ENCODE results near the gene TENT5C.

The TENT5C gene

DNA sequence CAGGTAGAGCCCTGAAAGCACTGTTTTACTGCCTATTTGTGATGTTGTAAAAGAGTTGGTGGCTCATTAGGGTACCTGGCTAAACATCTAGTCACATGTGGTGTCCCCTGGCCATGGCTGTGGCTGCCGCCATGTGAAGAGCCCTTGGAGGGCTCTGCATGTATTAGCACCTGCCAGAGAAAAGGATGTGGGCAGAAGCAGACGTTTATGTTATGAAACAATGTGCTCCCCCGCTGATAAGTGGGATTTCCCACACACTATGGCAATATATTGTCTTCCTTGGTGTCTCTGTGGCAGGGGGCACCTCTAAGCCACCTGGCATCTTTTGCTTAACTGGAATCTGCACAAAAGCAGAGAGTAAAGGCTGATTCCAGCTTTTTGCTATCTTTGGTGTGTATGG lies 9.6 kb downstream of the TENT5C start:
- no peak for DNase-seq

- no peak for DNase-seq
Measured at GRCh38 chr1:117616356-117616755, 10.5 kb downstream of the TENT5C start.

- DNase-seq: no peak
Measured at GRCh38 chr1:117616967-117617366, 11.1 kb downstream of the TENT5C start.

DNA sequence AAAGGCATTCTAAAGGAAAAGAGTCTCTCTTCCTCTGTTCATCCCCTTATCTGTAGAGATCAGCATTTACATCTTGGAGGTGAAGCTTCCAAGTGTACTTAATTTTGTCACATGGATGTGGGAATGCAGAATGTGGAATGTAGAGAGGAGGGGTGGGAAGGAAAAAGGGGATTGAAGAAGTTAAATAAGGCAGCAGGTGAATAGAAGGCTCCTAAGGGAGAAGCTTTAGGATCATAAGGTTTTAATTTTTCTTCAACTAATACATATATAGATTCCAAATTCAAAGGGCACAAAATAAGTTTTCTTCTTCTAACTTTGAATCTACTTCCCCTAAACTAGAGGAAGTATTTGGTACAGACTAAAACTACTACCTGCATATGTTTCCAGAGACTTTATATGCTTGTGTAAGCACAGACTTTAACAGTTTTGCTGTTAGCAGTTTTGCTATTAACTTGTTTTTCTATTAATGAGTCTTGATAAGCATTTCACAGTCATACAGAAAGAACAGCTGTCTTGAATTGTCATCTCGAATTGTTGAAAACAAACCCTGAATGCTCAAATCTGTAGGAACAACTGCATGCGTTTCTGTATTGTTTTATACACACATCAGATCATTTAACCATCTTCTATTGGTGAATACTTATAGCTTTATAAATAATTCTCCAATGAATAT lies 12.7 kb downstream of the TENT5C start:
- no peak for DNase-seq

GRCh38 chr1:117620440-117620839 lies 14.6 kb downstream of the TENT5C start:
- DNase-seq: no peak

DNA sequence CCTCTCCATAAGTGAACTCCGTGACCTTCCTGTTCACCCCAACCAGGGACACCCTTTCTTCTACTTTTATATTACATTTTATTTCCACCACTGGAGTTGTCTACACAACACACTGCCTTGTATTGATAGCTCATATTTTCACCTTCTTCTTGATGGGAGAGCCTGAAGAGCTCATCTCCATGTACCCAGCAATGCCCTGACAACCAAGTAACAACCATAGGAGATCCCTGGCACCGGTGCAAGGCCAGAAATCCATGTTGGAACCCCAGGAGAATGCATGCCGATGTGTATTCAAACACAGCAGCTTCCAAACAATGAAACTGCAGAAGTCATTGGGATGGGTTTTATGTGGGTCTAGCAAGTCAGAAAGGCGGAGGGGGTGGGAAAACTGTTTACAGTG lies 15.5 kb downstream of the TENT5C start:
- no peak for DNase-seq

- DNase-seq: no peak
Measured at GRCh38 chr1:117622726-117623125, 16.9 kb downstream of the TENT5C start.

DNA sequence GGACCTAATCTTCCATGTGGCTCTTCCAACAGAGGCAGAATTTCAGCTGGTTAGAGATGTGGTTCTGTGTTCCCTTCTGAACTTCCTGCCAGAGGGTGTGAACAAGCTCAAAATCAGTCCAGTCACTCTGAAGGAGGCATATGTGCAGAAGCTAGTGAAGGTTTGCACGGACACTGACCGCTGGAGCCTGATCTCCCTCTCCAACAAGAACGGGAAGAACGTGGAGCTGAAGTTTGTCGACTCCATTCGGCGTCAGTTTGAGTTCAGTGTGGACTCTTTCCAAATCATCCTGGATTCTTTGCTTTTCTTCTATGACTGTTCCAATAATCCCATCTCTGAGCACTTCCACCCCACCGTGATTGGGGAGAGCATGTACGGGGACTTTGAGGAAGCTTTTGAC lies 17.3 kb downstream of the TENT5C start:
- no peak for DNase-seq

DNA sequence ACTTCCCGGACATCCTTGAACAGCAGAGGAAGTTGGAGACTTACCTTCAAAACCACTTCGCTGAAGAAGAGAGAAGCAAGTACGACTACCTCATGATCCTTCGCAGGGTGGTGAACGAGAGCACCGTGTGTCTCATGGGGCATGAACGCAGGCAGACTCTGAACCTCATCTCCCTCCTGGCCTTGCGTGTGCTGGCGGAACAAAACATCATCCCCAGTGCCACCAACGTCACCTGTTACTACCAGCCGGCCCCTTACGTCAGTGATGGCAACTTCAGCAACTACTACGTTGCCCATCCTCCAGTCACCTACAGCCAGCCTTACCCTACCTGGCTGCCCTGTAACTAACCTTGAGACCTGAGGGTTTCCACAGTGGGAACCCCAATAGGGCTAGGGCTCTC lies 17.9 kb downstream of the TENT5C start:
- DNase-seq: no peak

DNA sequence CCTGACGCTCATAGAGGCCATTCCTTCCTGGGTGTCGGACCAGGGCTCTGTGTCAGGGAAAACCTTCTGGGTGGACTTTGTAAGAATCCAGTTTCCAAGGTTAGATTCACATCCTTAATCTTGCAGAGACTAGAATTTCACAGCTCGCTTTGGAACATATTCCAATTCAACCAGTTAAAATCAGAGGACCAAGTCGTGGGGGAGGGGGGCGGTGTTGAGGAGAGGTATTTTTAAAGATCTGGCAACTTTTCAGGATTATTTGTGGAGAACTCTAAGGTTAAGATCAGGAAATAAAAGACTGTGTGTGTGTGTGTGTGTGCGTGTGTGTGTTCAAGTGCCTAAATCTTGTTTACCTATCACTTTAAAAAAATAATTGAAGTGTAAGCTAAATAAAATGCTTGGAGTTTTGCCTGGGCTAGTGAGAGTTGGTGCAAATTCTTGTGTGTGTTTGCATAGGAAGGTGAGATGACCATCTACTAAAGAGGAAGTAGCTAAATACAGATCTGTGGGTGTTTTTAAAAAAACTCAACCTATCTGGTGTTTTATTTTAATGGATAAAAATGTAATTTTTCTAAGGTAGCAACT lies 21.8 kb downstream of the TENT5C start:
- no peak for DNase-seq

GRCh38 chr1:117628343-117628742 lies 22.5 kb downstream of the TENT5C start:
- DNase-seq: no peak

- no peak for DNase-seq
Measured at GRCh38 chr1:117629625-117630422, 24.0 kb downstream of the TENT5C start.

- no peak for DNase-seq
Measured at GRCh38 chr1:117630423-117630998, 24.7 kb downstream of the TENT5C start.

- no peak for DNase-seq
Measured at GRCh38 chr1:117631359-117632160, 25.7 kb downstream of the TENT5C start.

GRCh38 chr1:117632269-117633067 lies 26.6 kb downstream of the TENT5C start:
- DNase-seq: no peak

- DNase-seq: no peak
Measured at GRCh38 chr1:117633068-117633345, 27.2 kb downstream of the TENT5C start.

GRCh38 chr1:117633423-117633822 lies 27.6 kb downstream of the TENT5C start:
- DNase-seq: no peak

- no peak for DNase-seq
Measured at GRCh38 chr1:117633936-117634335, 28.1 kb downstream of the TENT5C start.

- DNase-seq: no peak
Measured at GRCh38 chr1:117634631-117635030, 28.8 kb downstream of the TENT5C start.

DNA sequence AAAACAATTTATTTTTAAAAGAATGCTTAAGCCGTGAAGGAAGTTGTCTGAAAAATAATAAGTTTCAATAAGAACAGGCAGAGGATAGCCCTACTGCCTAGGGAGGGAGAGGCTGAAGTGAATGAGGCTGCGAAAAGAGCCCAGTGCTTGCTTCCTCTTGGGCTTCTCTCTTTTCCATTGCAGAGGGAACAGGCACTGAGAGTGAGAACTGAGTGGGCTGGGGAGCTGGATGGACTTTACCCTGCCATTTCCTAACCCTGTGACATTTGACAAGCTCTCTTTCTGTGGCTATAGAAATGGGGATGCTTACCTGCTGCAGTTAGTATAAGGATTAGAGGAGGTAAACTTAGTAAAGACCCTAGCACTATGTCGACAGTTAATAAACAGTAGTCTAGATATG lies 30.0 kb downstream of the TENT5C start:
- no peak for DNase-seq

GRCh38 chr1:117636637-117637425 lies 31.0 kb downstream of the TENT5C start:
- DNase-seq: no peak

- no peak for DNase-seq
Measured at GRCh38 chr1:117638141-117638540, 32.3 kb downstream of the TENT5C start.
